ENCODE results near the gene PCDHGA4.

The PCDHGA4 gene

GRCh38 chr5:141363952-141364660 is 9.3 kb downstream of the PCDHGA4 start, which contains the start of gene PCDHGA5:
Gene PCDHGA5, plus strand, starts transcription at chr5:141364162. Its CDS starts 169 bp downstream, at chr5:141364331.
- no peak for ATAC-seq
- TF ChIP-seq TOX (CRISPR knock-in tag; IDR thresholded peaks at IDR 0.05; ENCODE audit: borderline replicate concordance) (no peak), TCF4 (CRISPR knock-in tag; IDR thresholded peaks at IDR 0.05; ENCODE audit: borderline replicate concordance) (no peak), PATZ1 (CRISPR knock-in tag; IDR thresholded peaks at IDR 0.05; ENCODE audit: borderline replicate concordance) (no peak), ZNF565 (CRISPR knock-in tag; conservative IDR thresholded peaks at IDR 0.05; ENCODE audit: low read depth) (no peak), ZNF8 (CRISPR knock-in tag; IDR thresholded peaks at IDR 0.05) (no peak), ZFP30 (CRISPR knock-in tag; IDR thresholded peaks at IDR 0.05) (no peak), ESRRG (CRISPR knock-in tag; IDR thresholded peaks at IDR 0.05) (no peak), POU6F1 (CRISPR knock-in tag; IDR thresholded peaks at IDR 0.05; ENCODE audit: borderline replicate concordance, low read depth) (no peak), RARB (CRISPR knock-in tag; IDR thresholded peaks at IDR 0.05) (no peak), ISL1 (CRISPR knock-in tag; IDR thresholded peaks at IDR 0.05) (no peak), SNAI2 (CRISPR knock-in tag; IDR thresholded peaks at IDR 0.05) (no peak), GLIS3 (CRISPR knock-in tag; IDR thresholded peaks at IDR 0.05) (no peak), CSRNP3 (CRISPR knock-in tag; IDR thresholded peaks at IDR 0.05) (no peak), OSR1 (CRISPR knock-in tag; IDR thresholded peaks at IDR 0.05) (no peak), ARNTL (CRISPR knock-in tag; IDR thresholded peaks at IDR 0.05; ENCODE audit: borderline replicate concordance, low read depth) (no peak), BACH2 (CRISPR knock-in tag; IDR thresholded peaks at IDR 0.05; ENCODE audit: borderline replicate concordance) (no peak), ZC3H10 (CRISPR knock-in tag; IDR thresholded peaks at IDR 0.05) (no peak)
- TF ChIP-seq, protein P1, sequence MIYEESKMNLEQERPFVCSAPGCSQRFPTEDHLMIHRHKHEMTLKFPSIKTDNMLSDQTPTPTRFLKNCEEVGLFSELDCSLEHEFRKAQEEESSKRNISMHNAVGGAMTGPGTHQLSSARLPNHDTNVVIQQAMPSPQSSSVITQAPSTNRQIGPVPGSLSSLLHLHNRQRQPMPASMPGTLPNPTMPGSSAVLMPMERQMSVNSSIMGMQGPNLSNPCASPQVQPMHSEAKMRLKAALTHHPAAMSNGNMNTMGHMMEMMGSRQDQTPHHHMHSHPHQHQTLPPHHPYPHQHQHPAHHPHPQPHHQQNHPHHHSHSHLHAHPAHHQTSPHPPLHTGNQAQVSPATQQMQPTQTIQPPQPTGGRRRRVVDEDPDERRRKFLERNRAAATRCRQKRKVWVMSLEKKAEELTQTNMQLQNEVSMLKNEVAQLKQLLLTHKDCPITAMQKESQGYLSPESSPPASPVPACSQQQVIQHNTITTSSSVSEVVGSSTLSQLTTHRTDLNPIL (CRISPR knock-in tag; IDR thresholded peaks at IDR 0.05; ENCODE audit: low read depth), result no peak

GRCh38 chr5:141366016-141366896 is 11.4 kb downstream of the PCDHGA4 start:
- TF ChIP-seq TSHZ2 (CRISPR knock-in tag; IDR thresholded peaks at IDR 0.05), result no peak
- TF ChIP-seq, protein P1 (CRISPR knock-in tag; IDR thresholded peaks at IDR 0.05; ENCODE audit: low read depth), result no peak
- no peak for TF ChIP-seq CSDC2 (CRISPR knock-in tag; IDR thresholded peaks at IDR 0.05)
- TF ChIP-seq ARNTL (CRISPR knock-in tag; IDR thresholded peaks at IDR 0.05; ENCODE audit: borderline replicate concordance, low read depth), result no peak
- TF ChIP-seq ZC3H10 (CRISPR knock-in tag; IDR thresholded peaks at IDR 0.05), result no peak
- TF ChIP-seq ZNF565 (CRISPR knock-in tag; conservative IDR thresholded peaks at IDR 0.05; ENCODE audit: low read depth), result no peak
- no peak for TF ChIP-seq ZNF70 (CRISPR knock-in tag; IDR thresholded peaks at IDR 0.05)
- TF ChIP-seq ZFP30 (CRISPR knock-in tag; IDR thresholded peaks at IDR 0.05), result no peak
- TF ChIP-seq OSR1 (CRISPR knock-in tag; IDR thresholded peaks at IDR 0.05), result no peak
- no peak for TF ChIP-seq TOX (CRISPR knock-in tag; IDR thresholded peaks at IDR 0.05; ENCODE audit: borderline replicate concordance)
- ATAC-seq, result no peak

Measured in SK-N-SH treated with all-trans-retinoic acid at 6 μM for 48 hours (cell line).